ENCODE measurements around the gene RAPGEF2.

The RAPGEF2 gene

DNA sequence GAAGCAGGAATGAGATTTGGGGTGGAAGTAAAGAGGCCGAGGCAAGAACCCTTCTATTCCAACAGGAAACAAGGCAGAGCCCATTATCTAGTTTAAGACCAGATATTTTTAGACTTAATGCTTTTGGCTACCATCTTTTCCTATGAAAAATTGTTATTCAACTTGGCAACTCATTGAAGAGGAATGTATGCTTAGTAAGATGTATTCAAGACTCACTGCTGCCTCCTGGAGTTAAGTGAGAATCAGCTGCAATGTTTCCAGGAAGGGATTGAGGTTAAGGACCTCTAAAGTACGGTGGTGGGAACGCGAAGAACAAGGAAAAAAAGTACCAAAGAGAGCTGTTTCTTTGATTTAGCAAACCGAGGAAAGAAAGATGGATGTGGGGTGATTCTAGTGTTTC, 89.1 kb downstream of the RAPGEF2 start:
- peak; percentile 89 for ATAC-seq
- TF ChIP-seq RARB (CRISPR knock-in tag; IDR thresholded peaks at IDR 0.05) (no peak), BACH2 (CRISPR knock-in tag; IDR thresholded peaks at IDR 0.05; ENCODE audit: borderline replicate concordance) (no peak), ZNF565 (CRISPR knock-in tag; conservative IDR thresholded peaks at IDR 0.05; ENCODE audit: low read depth) (no peak), TOX (CRISPR knock-in tag; IDR thresholded peaks at IDR 0.05; ENCODE audit: borderline replicate concordance) (no peak), OSR1 (CRISPR knock-in tag; IDR thresholded peaks at IDR 0.05) (no peak), ARNTL (CRISPR knock-in tag; IDR thresholded peaks at IDR 0.05; ENCODE audit: borderline replicate concordance, low read depth) (no peak), ESRRG (CRISPR knock-in tag; IDR thresholded peaks at IDR 0.05) (no peak)
- TF ChIP-seq, protein P1, sequence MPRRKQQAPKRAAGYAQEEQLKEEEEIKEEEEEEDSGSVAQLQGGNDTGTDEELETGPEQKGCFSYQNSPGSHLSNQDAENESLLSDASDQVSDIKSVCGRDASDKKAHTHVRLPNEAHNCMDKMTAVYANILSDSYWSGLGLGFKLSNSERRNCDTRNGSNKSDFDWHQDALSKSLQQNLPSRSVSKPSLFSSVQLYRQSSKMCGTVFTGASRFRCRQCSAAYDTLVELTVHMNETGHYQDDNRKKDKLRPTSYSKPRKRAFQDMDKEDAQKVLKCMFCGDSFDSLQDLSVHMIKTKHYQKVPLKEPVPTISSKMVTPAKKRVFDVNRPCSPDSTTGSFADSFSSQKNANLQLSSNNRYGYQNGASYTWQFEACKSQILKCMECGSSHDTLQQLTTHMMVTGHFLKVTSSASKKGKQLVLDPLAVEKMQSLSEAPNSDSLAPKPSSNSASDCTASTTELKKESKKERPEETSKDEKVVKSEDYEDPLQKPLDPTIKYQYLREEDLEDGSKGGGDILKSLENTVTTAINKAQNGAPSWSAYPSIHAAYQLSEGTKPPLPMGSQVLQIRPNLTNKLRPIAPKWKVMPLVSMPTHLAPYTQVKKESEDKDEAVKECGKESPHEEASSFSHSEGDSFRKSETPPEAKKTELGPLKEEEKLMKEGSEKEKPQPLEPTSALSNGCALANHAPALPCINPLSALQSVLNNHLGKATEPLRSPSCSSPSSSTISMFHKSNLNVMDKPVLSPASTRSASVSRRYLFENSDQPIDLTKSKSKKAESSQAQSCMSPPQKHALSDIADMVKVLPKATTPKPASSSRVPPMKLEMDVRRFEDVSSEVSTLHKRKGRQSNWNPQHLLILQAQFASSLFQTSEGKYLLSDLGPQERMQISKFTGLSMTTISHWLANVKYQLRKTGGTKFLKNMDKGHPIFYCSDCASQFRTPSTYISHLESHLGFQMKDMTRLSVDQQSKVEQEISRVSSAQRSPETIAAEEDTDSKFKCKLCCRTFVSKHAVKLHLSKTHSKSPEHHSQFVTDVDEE (CRISPR knock-in tag; IDR thresholded peaks at IDR 0.05) = no peak

- TF ChIP-seq, protein P2, sequence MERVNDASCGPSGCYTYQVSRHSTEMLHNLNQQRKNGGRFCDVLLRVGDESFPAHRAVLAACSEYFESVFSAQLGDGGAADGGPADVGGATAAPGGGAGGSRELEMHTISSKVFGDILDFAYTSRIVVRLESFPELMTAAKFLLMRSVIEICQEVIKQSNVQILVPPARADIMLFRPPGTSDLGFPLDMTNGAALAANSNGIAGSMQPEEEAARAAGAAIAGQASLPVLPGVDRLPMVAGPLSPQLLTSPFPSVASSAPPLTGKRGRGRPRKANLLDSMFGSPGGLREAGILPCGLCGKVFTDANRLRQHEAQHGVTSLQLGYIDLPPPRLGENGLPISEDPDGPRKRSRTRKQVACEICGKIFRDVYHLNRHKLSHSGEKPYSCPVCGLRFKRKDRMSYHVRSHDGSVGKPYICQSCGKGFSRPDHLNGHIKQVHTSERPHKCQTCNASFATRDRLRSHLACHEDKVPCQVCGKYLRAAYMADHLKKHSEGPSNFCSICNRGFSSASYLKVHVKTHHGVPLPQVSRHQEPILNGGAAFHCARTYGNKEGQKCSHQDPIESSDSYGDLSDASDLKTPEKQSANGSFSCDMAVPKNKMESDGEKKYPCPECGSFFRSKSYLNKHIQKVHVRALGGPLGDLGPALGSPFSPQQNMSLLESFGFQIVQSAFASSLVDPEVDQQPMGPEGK (CRISPR knock-in tag; IDR thresholded peaks at IDR 0.05; ENCODE audit: borderline replicate concordance) = no peak
- TF ChIP-seq TCF4 (CRISPR knock-in tag; IDR thresholded peaks at IDR 0.05; ENCODE audit: borderline replicate concordance) (no peak), ISL1 (CRISPR knock-in tag; IDR thresholded peaks at IDR 0.05) (no peak), OSR1 (CRISPR knock-in tag; IDR thresholded peaks at IDR 0.05) (no peak), SNAI2 (CRISPR knock-in tag; IDR thresholded peaks at IDR 0.05) (no peak), ZC3H10 (CRISPR knock-in tag; IDR thresholded peaks at IDR 0.05) (no peak), RARB (CRISPR knock-in tag; IDR thresholded peaks at IDR 0.05) (no peak), ZNF8 (CRISPR knock-in tag; IDR thresholded peaks at IDR 0.05) (no peak)
- TF ChIP-seq, protein P3, sequence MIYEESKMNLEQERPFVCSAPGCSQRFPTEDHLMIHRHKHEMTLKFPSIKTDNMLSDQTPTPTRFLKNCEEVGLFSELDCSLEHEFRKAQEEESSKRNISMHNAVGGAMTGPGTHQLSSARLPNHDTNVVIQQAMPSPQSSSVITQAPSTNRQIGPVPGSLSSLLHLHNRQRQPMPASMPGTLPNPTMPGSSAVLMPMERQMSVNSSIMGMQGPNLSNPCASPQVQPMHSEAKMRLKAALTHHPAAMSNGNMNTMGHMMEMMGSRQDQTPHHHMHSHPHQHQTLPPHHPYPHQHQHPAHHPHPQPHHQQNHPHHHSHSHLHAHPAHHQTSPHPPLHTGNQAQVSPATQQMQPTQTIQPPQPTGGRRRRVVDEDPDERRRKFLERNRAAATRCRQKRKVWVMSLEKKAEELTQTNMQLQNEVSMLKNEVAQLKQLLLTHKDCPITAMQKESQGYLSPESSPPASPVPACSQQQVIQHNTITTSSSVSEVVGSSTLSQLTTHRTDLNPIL (CRISPR knock-in tag; IDR thresholded peaks at IDR 0.05; ENCODE audit: low read depth) = no peak
- ATAC-seq = no peak
These were observed 90.3 kb downstream of the RAPGEF2 start for GRCh38 chr4:159193046-159193620.

DNA sequence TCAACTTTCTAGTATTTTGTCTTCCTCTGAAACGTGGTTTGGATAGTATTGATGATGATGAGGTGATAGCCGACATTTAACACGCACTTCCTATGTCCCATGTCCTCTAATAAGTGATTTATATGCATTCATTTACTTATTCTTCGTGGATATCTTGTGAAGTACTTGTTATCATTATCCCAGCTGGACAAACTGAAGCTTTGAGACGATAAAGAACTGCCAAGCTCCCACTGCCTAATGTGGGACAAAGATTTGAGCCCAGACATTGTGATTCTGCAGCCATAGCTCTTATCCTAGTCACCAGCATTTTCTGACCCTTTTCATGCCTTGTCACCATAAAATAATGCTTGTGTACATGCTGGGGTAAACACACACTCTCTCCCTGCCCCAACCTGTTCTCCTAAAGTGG, 92.5 kb downstream of the RAPGEF2 start:
- ATAC-seq = no peak
- TF ChIP-seq POU6F1 (CRISPR knock-in tag; IDR thresholded peaks at IDR 0.05; ENCODE audit: borderline replicate concordance, low read depth) (no peak), ESRRG (CRISPR knock-in tag; IDR thresholded peaks at IDR 0.05) (no peak), CSDC2 (CRISPR knock-in tag; IDR thresholded peaks at IDR 0.05) (no peak), ZFP3 (CRISPR knock-in tag; IDR thresholded peaks at IDR 0.05) (no peak), BACH2 (CRISPR knock-in tag; IDR thresholded peaks at IDR 0.05; ENCODE audit: borderline replicate concordance) (no peak), TOX (CRISPR knock-in tag; IDR thresholded peaks at IDR 0.05; ENCODE audit: borderline replicate concordance) (no peak), CSRNP3 (CRISPR knock-in tag; IDR thresholded peaks at IDR 0.05) (no peak), SNAI2 (CRISPR knock-in tag; IDR thresholded peaks at IDR 0.05) (no peak), GLIS3 (CRISPR knock-in tag; IDR thresholded peaks at IDR 0.05) (no peak), RARB (CRISPR knock-in tag; IDR thresholded peaks at IDR 0.05) (no peak), ARNTL (CRISPR knock-in tag; IDR thresholded peaks at IDR 0.05; ENCODE audit: borderline replicate concordance, low read depth) (no peak), ZNF565 (CRISPR knock-in tag; conservative IDR thresholded peaks at IDR 0.05; ENCODE audit: low read depth) (no peak)
- TF ChIP-seq, protein P2 (CRISPR knock-in tag; IDR thresholded peaks at IDR 0.05; ENCODE audit: borderline replicate concordance) = no peak
- TF ChIP-seq, protein P3 (CRISPR knock-in tag; IDR thresholded peaks at IDR 0.05; ENCODE audit: low read depth) = no peak
